GM23338 (cell line): ENCODE data around the gene KLF9.

ENCODE experiments used
- CREB1 ChIP-seq: fragments of 250-450 bp; sonication (Bioruptor Pico); IDR thresholded peaks from 2 replicates; pipeline ENCODE4 v1.5.0; 2020; ENCODE audit warnings: low read depth, mild to moderate bottlenecking, moderate library complexity
- EZH2 ChIP-seq: fragments of 200-600 bp; sonication (generic); IDR thresholded peaks from one replicate; pipeline ENCODE4 v1.8.0; 2017; ENCODE audit warnings: antibody characterized with exemption, mild to moderate bottlenecking, low read depth; ENCODE audit not compliant: unreplicated experiment
- EZH2phosphoT487 ChIP-seq: fragments of 200-600 bp; sonication (generic); IDR thresholded peaks from one replicate; pipeline ENCODE4 v1.8.1; 2018; ENCODE audit warnings: antibody characterized with exemption; ENCODE audit not compliant: unreplicated experiment
- JUNB ChIP-seq: IDR thresholded peaks from one replicate; pipeline ENCODE4 v1.6.1; 2016; ENCODE audit warnings: antibody characterized with exemption; ENCODE audit not compliant: unreplicated experiment
- NANOG ChIP-seq: IDR thresholded peaks from 2 replicates; pipeline ENCODE4 v1.6.1; 2016; ENCODE audit warnings: antibody characterized with exemption, borderline replicate concordance
- POLR2AphosphoS5 ChIP-seq: IDR thresholded peaks from 2 replicates; pipeline ENCODE4 v1.6.1; 2016; ENCODE audit warnings: antibody characterized with exemption, low read depth
- STAT1 ChIP-seq: IDR thresholded peaks from one replicate; pipeline ENCODE4 v1.6.1; 2016; ENCODE audit warnings: antibody characterized with exemption; ENCODE audit not compliant: unreplicated experiment
- ZNF114 ChIP-seq: fragments of 250-450 bp; sonication (Bioruptor Pico); IDR thresholded peaks from 2 replicates; pipeline ENCODE4 v1.5.0; 2020; ENCODE audit warnings: mild to moderate bottlenecking, moderate library complexity
- ZNF331 ChIP-seq: fragments of 250-450 bp; sonication (Bioruptor Pico); IDR thresholded peaks from 2 replicates; pipeline ENCODE4 v1.5.0; 2020; ENCODE audit warnings: low read depth, mild to moderate bottlenecking, moderate library complexity
- TF ChIP-seq, protein P1 (sequence below), 2 experiments: fragments of 200-600 bp in 1 of 2; sonication (generic) in 1 of 2; conservative IDR thresholded peaks; 2 replicates each; pipeline versions ENCODE4 v1.5.1 to v1.6.1; 2016 to 2017; ENCODE audit warnings: antibody characterized with exemption in 2 of 2, low read depth in 2 of 2, mild to moderate bottlenecking in 2 of 2, moderate library complexity in 1 of 2
- TF ChIP-seq, protein P2 (sequence below): IDR thresholded peaks from 2 replicates; pipeline ENCODE4 v1.6.1; 2016; ENCODE audit warnings: antibody characterized with exemption
- TF ChIP-seq, protein P3 (sequence below): IDR thresholded peaks from one replicate; pipeline ENCODE4 v1.6.1; 2018; ENCODE audit warnings: antibody characterized with exemption; ENCODE audit not compliant: unreplicated experiment
- TF ChIP-seq, protein P4 (sequence below): fragments of 250-450 bp; sonication (Bioruptor Pico); IDR thresholded peaks from 2 replicates; pipeline ENCODE4 v1.5.0; 2020; ENCODE audit warnings: mild to moderate bottlenecking, moderate library complexity

DNA sequence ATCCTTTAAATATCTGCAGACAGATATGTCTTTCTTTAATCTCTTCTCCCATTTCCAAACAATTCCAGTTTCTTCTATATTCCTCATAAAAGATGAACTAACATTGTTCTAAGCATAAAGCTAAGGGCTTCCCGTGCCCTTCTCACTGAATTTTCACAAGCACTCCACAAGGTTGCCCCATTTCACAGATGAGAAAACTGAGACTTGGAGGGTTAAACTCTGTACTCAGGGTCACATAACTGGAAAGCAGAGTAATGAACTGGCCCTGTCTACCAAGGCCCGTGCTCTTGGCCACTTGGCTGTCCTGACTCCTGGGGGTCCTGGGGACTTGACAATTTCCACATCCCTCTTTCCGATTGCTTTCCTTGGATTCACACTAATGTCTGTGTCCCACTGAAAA is 25.3 kb downstream of the KLF9 start:
- TF ChIP-seq, protein P1, sequence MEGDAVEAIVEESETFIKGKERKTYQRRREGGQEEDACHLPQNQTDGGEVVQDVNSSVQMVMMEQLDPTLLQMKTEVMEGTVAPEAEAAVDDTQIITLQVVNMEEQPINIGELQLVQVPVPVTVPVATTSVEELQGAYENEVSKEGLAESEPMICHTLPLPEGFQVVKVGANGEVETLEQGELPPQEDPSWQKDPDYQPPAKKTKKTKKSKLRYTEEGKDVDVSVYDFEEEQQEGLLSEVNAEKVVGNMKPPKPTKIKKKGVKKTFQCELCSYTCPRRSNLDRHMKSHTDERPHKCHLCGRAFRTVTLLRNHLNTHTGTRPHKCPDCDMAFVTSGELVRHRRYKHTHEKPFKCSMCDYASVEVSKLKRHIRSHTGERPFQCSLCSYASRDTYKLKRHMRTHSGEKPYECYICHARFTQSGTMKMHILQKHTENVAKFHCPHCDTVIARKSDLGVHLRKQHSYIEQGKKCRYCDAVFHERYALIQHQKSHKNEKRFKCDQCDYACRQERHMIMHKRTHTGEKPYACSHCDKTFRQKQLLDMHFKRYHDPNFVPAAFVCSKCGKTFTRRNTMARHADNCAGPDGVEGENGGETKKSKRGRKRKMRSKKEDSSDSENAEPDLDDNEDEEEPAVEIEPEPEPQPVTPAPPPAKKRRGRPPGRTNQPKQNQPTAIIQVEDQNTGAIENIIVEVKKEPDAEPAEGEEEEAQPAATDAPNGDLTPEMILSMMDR (conservative IDR thresholded peaks at IDR 0.05; ENCODE audit: low read depth in 2 of 2) = no peak
- TF ChIP-seq, protein P2, sequence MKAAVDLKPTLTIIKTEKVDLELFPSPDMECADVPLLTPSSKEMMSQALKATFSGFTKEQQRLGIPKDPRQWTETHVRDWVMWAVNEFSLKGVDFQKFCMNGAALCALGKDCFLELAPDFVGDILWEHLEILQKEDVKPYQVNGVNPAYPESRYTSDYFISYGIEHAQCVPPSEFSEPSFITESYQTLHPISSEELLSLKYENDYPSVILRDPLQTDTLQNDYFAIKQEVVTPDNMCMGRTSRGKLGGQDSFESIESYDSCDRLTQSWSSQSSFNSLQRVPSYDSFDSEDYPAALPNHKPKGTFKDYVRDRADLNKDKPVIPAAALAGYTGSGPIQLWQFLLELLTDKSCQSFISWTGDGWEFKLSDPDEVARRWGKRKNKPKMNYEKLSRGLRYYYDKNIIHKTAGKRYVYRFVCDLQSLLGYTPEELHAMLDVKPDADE = no peak
- TF ChIP-seq EZH2 (no peak), JUNB (no peak), POLR2AphosphoS5 (no peak), EZH2phosphoT487 (no peak), ZNF114 (no peak), STAT1 (no peak), ZNF331 (CRISPR knock-in tag) (no peak), CREB1 (no peak), NANOG (no peak)
- TF ChIP-seq, protein P3, sequence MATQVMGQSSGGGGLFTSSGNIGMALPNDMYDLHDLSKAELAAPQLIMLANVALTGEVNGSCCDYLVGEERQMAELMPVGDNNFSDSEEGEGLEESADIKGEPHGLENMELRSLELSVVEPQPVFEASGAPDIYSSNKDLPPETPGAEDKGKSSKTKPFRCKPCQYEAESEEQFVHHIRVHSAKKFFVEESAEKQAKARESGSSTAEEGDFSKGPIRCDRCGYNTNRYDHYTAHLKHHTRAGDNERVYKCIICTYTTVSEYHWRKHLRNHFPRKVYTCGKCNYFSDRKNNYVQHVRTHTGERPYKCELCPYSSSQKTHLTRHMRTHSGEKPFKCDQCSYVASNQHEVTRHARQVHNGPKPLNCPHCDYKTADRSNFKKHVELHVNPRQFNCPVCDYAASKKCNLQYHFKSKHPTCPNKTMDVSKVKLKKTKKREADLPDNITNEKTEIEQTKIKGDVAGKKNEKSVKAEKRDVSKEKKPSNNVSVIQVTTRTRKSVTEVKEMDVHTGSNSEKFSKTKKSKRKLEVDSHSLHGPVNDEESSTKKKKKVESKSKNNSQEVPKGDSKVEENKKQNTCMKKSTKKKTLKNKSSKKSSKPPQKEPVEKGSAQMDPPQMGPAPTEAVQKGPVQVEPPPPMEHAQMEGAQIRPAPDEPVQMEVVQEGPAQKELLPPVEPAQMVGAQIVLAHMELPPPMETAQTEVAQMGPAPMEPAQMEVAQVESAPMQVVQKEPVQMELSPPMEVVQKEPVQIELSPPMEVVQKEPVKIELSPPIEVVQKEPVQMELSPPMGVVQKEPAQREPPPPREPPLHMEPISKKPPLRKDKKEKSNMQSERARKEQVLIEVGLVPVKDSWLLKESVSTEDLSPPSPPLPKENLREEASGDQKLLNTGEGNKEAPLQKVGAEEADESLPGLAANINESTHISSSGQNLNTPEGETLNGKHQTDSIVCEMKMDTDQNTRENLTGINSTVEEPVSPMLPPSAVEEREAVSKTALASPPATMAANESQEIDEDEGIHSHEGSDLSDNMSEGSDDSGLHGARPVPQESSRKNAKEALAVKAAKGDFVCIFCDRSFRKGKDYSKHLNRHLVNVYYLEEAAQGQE = no peak
- TF ChIP-seq, protein P4, sequence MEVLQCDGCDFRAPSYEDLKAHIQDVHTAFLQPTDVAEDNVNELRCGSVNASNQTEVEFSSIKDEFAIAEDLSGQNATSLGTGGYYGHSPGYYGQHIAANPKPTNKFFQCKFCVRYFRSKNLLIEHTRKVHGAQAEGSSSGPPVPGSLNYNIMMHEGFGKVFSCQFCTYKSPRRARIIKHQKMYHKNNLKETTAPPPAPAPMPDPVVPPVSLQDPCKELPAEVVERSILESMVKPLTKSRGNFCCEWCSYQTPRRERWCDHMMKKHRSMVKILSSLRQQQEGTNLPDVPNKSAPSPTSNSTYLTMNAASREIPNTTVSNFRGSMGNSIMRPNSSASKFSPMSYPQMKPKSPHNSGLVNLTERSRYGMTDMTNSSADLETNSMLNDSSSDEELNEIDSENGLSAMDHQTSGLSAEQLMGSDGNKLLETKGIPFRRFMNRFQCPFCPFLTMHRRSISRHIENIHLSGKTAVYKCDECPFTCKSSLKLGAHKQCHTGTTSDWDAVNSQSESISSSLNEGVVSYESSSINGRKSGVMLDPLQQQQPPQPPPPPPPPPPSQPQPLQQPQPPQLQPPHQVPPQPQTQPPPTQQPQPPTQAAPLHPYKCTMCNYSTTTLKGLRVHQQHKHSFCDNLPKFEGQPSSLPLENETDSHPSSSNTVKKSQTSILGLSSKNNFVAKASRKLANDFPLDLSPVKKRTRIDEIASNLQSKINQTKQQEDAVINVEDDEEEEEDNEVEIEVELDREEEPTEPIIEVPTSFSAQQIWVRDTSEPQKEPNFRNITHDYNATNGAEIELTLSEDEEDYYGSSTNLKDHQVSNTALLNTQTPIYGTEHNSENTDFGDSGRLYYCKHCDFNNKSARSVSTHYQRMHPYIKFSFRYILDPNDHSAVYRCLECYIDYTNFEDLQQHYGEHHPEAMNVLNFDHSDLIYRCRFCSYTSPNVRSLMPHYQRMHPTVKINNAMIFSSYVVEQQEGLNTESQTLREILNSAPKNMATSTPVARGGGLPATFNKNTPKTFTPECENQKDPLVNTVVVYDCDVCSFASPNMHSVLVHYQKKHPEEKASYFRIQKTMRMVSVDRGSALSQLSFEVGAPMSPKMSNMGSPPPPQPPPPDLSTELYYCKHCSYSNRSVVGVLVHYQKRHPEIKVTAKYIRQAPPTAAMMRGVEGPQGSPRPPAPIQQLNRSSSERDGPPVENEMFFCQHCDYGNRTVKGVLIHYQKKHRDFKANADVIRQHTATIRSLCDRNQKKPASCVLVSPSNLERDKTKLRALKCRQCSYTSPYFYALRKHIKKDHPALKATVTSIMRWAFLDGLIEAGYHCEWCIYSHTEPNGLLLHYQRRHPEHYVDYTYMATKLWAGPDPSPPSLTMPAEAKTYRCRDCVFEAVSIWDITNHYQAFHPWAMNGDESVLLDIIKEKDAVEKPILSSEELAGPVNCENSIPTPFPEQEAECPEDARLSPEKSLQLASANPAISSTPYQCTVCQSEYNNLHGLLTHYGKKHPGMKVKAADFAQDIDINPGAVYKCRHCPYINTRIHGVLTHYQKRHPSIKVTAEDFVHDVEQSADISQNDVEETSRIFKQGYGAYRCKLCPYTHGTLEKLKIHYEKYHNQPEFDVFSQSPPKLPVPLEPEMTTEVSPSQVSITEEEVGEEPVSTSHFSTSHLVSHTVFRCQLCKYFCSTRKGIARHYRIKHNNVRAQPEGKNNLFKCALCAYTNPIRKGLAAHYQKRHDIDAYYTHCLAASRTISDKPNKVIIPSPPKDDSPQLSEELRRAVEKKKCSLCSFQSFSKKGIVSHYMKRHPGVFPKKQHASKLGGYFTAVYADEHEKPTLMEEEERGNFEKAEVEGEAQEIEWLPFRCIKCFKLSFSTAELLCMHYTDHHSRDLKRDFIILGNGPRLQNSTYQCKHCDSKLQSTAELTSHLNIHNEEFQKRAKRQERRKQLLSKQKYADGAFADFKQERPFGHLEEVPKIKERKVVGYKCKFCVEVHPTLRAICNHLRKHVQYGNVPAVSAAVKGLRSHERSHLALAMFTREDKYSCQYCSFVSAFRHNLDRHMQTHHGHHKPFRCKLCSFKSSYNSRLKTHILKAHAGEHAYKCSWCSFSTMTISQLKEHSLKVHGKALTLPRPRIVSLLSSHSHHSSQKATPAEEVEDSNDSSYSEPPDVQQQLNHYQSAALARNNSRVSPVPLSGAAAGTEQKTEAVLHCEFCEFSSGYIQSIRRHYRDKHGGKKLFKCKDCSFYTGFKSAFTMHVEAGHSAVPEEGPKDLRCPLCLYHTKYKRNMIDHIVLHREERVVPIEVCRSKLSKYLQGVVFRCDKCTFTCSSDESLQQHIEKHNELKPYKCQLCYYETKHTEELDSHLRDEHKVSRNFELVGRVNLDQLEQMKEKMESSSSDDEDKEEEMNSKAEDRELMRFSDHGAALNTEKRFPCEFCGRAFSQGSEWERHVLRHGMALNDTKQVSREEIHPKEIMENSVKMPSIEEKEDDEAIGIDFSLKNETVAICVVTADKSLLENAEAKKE = no peak
